ENCODE measurements around the gene PSME2.

DNA sequence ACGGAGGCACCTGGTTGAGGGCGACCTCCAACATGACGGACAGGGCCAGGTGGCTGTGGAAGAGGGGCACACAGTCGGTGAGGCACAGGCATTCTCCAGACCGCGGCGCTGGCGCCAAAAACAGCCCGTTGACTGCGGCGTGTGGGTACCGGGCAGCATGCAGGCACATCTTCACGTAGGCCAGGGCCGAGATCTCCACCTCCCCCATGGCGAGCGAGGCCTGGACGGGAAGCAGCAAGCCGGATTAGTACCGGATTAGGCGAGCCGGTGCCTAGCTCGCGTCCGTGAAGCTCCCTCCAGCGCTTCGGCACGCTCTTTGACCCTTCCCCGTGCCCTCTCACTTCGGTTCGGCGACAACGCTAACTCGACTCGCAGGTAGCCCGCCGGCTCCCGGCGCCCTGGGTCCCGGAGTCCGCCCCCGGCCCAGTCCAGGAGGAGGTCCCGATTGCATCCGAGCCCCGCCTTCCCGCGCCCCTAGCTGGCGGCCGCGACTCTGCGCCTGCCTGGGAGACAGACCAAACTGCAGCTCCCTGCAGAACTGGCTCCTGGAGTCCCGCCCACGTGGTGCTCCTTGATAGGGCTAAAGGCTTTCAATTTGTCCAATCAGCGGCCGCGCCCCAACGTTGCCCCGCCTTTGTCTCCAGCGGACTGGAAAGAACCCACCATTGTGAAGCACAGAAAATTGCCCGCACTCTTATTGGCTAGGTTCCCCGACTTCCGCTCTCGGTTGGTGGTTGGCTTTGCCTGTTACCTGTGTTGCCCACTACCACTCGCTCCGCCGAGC lies 5.1 kb downstream of the PSME2 start, which contains the start of gene EMC9:
- TF ChIP-seq POLR2A (IDR thresholded peaks at IDR 0.05; ENCODE audit: extremely low read depth, insufficient read length) (peak; percentile 74), CTCF (IDR thresholded peaks at IDR 0.05; ENCODE audit: low read depth, low read length) (no peak)
- TF ChIP-seq, protein P1, sequence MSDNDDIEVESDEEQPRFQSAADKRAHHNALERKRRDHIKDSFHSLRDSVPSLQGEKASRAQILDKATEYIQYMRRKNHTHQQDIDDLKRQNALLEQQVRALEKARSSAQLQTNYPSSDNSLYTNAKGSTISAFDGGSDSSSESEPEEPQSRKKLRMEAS (IDR thresholded peaks at IDR 0.05; ENCODE audit: low read depth, low read length): peak; percentile 96

Data from NB4 (cell line).